Suprapubic skin (tissue), 4 donors: Measurements from ENCODE around the gene NFKBIA. TPM values are rescaled to one million over a fixed set of nuclear protein-coding genes. Genes with fewer than 3 reads are reported as not detected.

ENCODE experiments used
- DNase-seq, 2 donors: peaks; one replicate each; pipeline ENCODE4 v3.0.0-alpha.2; 2019; ENCODE audit warnings: low spot score in 2 of 2
- H3K27ac ChIP-seq: fragments of 200-600 bp; sonication (generic); one replicate; pipeline ENCODE4 v1.5.1; 2019
- H3K27me3 ChIP-seq: fragments of 200-600 bp; sonication (generic); one replicate; pipeline ENCODE4 v1.5.1; 2019
- H3K36me3 ChIP-seq: fragments of 200-600 bp; sonication (generic); one replicate; pipeline ENCODE4 v1.5.1; 2019
- H3K4me1 ChIP-seq: fragments of 200-600 bp; sonication (generic); one replicate; pipeline ENCODE4 v1.5.1; 2019
- H3K4me3 ChIP-seq: fragments of 200-600 bp; sonication (generic); one replicate; pipeline ENCODE4 v1.5.1; 2019; ENCODE audit warnings: mild to moderate bottlenecking
- H3K9me3 ChIP-seq: fragments of 200-600 bp; sonication (generic); one replicate; pipeline ENCODE4 v1.5.1; 2019
- EP300 ChIP-seq: sonication (generic); formaldehyde crosslinking; IDR thresholded peaks from one replicate; pipeline ENCODE4 v1.6.1; 2017; ENCODE audit warnings: antibody characterized with exemption
- POLR2A ChIP-seq, 2 donors: fragments of 450-650 bp; IDR thresholded peaks; one replicate each; pipeline ENCODE4 v1.6.1; 2017; ENCODE audit warnings: antibody characterized with exemption in 2 of 2, mild to moderate bottlenecking in 2 of 2, moderate library complexity in 2 of 2
- POLR2AphosphoS5 ChIP-seq, 3 donors: sonication (generic); formaldehyde crosslinking; IDR thresholded peaks; one replicate each; pipeline ENCODE4 v1.6.1; 2017; ENCODE audit warnings: antibody characterized with exemption in 3 of 3
- WGBS: methylation state at CpG from one replicate; pipeline ENCODE4 v1.1.5; 2018; 5-methylcytosine and 5-hydroxymethylcytosine counted together
- total RNA-seq, 4 donors: library from RNA; depleted of rRNA; stranded (reverse); fragments of >200 nt; gene quantifications; one replicate each; pipeline ENCODE4 v1.1.0, GENCODE V29; 2016
- TF ChIP-seq, protein P1 (sequence below), 2 donors: fragments of 200-600 bp in 1 of 2; fragments of 450-650 bp in 1 of 2; sonication (generic) in 1 of 2; IDR thresholded peaks; one replicate each; pipeline ENCODE4 v1.5.1; 2016 to 2019; ENCODE audit warnings: antibody characterized with exemption in 2 of 2, mild to moderate bottlenecking in 1 of 2, moderate library complexity in 1 of 2

The NFKBIA gene
- total RNA-seq, 4 donors from 2014 or later = 510 to 768 (median 735) TPM

GRCh38 chr14:35394326-35395013, 10.1 kb downstream of the NFKBIA start:
- no peaks in the 10 kb centered on the region for H3K27me3 ChIP-seq
- peaks cover 6% of the 10 kb centered on the region for H3K36me3 ChIP-seq
- H3K4me3 ChIP-seq = no peak overlapping the region
- H3K4me1 ChIP-seq = peaks cover 31% of the 10 kb centered on the region
- 97% methylated on average over 11 of the region's 11 CpGs for WGBS
- no peak overlapping the region for H3K27ac ChIP-seq
- no peak for DNase-seq
- no peaks in the 10 kb centered on the region for H3K9me3 ChIP-seq
- no peak for TF ChIP-seq POLR2A (IDR thresholded peaks at IDR 0.05)
- no peak for TF ChIP-seq EP300
- TF ChIP-seq, protein P1, sequence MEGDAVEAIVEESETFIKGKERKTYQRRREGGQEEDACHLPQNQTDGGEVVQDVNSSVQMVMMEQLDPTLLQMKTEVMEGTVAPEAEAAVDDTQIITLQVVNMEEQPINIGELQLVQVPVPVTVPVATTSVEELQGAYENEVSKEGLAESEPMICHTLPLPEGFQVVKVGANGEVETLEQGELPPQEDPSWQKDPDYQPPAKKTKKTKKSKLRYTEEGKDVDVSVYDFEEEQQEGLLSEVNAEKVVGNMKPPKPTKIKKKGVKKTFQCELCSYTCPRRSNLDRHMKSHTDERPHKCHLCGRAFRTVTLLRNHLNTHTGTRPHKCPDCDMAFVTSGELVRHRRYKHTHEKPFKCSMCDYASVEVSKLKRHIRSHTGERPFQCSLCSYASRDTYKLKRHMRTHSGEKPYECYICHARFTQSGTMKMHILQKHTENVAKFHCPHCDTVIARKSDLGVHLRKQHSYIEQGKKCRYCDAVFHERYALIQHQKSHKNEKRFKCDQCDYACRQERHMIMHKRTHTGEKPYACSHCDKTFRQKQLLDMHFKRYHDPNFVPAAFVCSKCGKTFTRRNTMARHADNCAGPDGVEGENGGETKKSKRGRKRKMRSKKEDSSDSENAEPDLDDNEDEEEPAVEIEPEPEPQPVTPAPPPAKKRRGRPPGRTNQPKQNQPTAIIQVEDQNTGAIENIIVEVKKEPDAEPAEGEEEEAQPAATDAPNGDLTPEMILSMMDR (IDR thresholded peaks at IDR 0.05) = no peak
- no peak for TF ChIP-seq POLR2AphosphoS5 (IDR thresholded peaks at IDR 0.05)

- peaks cover 4% of the 10 kb centered on the region for H3K36me3 ChIP-seq
- peaks cover 25% of the 10 kb centered on the region for H3K4me1 ChIP-seq
- H3K4me3 ChIP-seq = no peak overlapping the region
- 79% methylated on average over 2 of the region's 2 CpGs for WGBS
- no peaks in the 10 kb centered on the region for H3K9me3 ChIP-seq
- H3K27me3 ChIP-seq = no peaks in the 10 kb centered on the region
- DNase-seq = no peak
- no peak overlapping the region for H3K27ac ChIP-seq
- TF ChIP-seq, protein P1 (IDR thresholded peaks at IDR 0.05) = no peak
- no peak for TF ChIP-seq EP300
- no peak for TF ChIP-seq POLR2A (IDR thresholded peaks at IDR 0.05)
- no peak for TF ChIP-seq POLR2AphosphoS5 (IDR thresholded peaks at IDR 0.05)
These were observed 10.7 kb downstream of the NFKBIA start for GRCh38 chr14:35393826-35394225.

DNA sequence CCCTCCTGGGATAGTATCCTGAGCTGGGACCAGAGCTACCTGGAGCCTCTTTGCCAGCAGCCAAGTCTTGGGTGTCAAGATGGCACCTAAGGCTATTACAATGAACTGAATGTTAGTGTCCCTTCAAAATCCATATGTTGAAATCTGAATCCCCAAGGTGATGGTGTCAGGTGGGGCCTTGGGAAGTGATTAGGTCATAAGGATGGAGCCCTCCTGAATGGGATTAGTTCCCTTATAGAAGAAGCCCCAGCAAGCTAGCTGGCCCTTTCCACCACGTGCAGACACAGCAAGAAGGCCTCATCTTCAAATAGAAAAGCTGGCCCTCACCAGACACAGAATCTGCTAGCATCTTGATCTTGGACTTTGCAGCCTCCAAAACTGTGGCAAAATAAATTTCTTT, 12.4 kb downstream of the NFKBIA start:
- Histone ChIP-seq H3K27me3 (no peaks in the 10 kb centered on the region), H3K9me3 (no peaks in the 10 kb centered on the region), H3K4me1 (peaks cover 9% of the 10 kb centered on the region), H3K4me3 (no peak overlapping the region), H3K27ac (no peak overlapping the region), H3K36me3 (peaks cover under 1% of the 10 kb centered on the region)
- TF ChIP-seq, protein P1 (IDR thresholded peaks at IDR 0.05) = no peak
- TF ChIP-seq POLR2A (IDR thresholded peaks at IDR 0.05) (no peak), EP300 (no peak), POLR2AphosphoS5 (IDR thresholded peaks at IDR 0.05) (no peak)
- no peak for DNase-seq
- WGBS = 100% methylated on average over 1 of the region's 1 CpG

DNA sequence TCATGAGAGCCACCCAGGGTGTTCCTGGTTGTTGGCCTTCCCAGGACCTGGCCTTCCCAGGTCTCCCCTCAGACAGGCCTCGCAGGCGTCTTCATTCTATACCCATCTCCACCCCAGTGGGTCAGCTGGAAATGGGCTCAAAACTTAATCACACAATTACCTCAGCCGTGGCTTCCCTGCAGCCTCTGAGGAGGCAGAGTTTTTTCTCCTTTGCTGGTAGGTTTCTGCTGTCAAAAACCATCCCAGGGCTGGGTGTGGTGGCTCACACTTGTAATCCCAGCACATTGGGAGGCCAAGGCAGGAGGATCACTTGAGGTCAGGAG, 13.2 kb downstream of the NFKBIA start:
- H3K9me3 ChIP-seq = no peaks in the 10 kb centered on the region
- WGBS = 77% methylated on average over 3 of the region's 3 CpGs
- TF ChIP-seq EP300 = no peak
- DNase-seq = no peak
- no peaks in the 10 kb centered on the region for H3K27me3 ChIP-seq
- H3K4me3 ChIP-seq = no peak overlapping the region
- peaks cover 16% of the 10 kb centered on the region for H3K4me1 ChIP-seq
- H3K27ac ChIP-seq = no peak overlapping the region
- no peaks in the 10 kb centered on the region for H3K36me3 ChIP-seq

DNA sequence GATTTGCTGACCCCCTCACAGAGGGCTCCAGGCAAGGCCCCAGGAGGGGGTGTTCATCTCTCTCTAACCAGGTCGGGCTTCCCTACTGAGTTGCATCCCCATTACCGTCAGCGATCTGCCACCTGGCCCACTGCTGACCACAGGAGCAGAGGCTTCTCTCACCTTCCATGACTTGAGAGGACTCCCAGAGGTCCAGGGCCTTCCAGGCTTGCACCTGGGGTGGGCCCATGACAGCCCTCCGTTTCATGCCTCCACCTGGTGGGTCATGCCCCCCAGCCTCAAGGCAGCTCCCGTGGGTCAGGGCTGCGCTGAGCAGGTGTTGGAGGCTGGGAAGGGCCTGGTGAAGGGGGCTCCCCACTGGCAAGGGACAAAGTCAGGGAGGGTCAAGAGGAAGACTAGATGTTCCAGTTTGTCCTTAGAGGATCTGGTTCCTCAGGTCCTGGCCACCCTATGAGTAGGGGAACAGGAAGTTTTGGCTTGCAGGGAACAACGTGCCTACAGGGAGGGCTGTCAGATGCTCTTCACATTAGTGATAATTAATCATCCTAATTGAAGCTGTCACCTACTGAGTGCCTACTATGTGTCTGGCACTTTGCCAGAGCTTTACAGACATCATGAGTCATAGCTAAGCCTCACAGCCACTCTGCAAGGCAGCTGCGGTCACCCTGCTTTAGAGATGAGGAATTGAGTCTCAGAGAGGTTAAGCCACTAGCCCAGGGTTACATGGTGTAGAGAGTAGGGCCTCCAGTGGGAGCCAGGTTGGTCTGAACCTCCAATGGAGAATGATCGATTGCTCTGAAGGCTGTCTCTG, 13.8 kb downstream of the NFKBIA start:
- no peak for TF ChIP-seq POLR2A (IDR thresholded peaks at IDR 0.05)
- no peak for TF ChIP-seq EP300
- TF ChIP-seq, protein P1 (IDR thresholded peaks at IDR 0.05) = no peak
- no peak for TF ChIP-seq POLR2AphosphoS5 (IDR thresholded peaks at IDR 0.05)
- no peak for DNase-seq
- Histone ChIP-seq H3K9me3 (no peaks in the 10 kb centered on the region), H3K36me3 (no peaks in the 10 kb centered on the region), H3K4me1 (peaks cover 22% of the 10 kb centered on the region), H3K4me3 (no peak overlapping the region), H3K27ac (no peak overlapping the region), H3K27me3 (no peaks in the 10 kb centered on the region)
- 87% methylated on average over 8 of the region's 9 CpGs for WGBS
